ENCODE measurements around the gene BSPH1. TPM values are rescaled to one million over a fixed set of nuclear protein-coding genes. Genes with fewer than 3 reads are reported as not detected.
"Not testable (repeated sequence)": the region's sequence is repeated elsewhere in the genome, so short reads cannot be mapped to it uniquely, and the experiment has no call there.

Gene BSPH1
- total and polyA plus RNA-seq, 5 donors, result not detected

DNA sequence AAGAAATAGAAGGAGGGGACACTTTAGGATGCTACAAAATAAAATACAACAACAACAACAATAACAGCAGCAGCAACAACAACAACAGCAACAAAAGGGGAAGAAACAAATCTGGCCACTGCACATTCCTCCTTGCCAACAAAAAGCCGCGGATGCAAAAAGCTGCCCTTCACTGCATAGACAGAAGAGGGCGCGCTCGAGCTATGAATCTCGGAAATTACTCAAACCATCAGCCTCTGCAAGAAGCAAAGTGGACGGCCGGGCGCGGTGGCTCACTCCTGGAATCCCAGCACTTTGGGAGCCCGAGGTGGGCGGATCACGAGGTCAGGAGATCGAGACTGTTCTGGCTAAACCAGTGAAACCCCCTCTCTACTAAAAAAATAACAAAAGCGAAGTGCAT is 71.9 kb downstream of the BSPH1 start:
- H3K27ac ChIP-seq (ENCODE audit: low read length); H3K9me3 ChIP-seq (ENCODE audit: control insufficient read depth, low read length); H3K27me3 ChIP-seq (ENCODE audit: control insufficient read depth, insufficient read depth); ATAC-seq; H3K4me1 ChIP-seq (ENCODE audit: control insufficient read depth, insufficient read depth, low read length); H3K4me3 ChIP-seq (ENCODE audit: low read length); intact Hi-C loops (cut with DNase I); DNase-seq: not testable (repeated sequence)
- under 1% methylated on average over 10 of the region's 15 CpGs for WGBS

Other genes with a start within 250 kb of the BSPH1 start
- 100 to 1,000 TPM; 191 to 248 (median 237) TPM for gene NOP53, start 246.6 kb downstream of the BSPH1 start, total RNA-seq
- gene NOP53, start 246.6 kb downstream of the BSPH1 start, polyA plus RNA-seq, result 322 TPM
- 1,000 to 10,000 TPM in 2 of 4 donors, 100 to 1,000 TPM in 2; 857 to 1,126 (median 1,037) TPM for gene SELENOW, start 213.5 kb downstream of the BSPH1 start, total RNA-seq
- 1,795 TPM for gene SELENOW, start 213.5 kb downstream of the BSPH1 start, polyA plus RNA-seq
- not detected for gene TPRX1, start 187.6 kb downstream of the BSPH1 start, total RNA-seq
- not detected for gene TPRX1, start 187.6 kb downstream of the BSPH1 start, polyA plus RNA-seq
- gene CRX, start 170.2 kb downstream of the BSPH1 start, total RNA-seq, result not detected
- not detected for gene CRX, start 170.2 kb downstream of the BSPH1 start, polyA plus RNA-seq
- not detected for gene TPRX2, start 132.9 kb downstream of the BSPH1 start, total RNA-seq
- gene TPRX2, start 132.9 kb downstream of the BSPH1 start, polyA plus RNA-seq, result not detected
- not detected for gene SULT2A1, start 105.9 kb downstream of the BSPH1 start, total RNA-seq
- not detected for gene SULT2A1, start 105.9 kb downstream of the BSPH1 start, polyA plus RNA-seq
- gene ELSPBP1, start 2.5 kb upstream of the BSPH1 start, total RNA-seq, result not detected
- gene ELSPBP1, start 2.5 kb upstream of the BSPH1 start, polyA plus RNA-seq, result not detected
- not detected for gene CABP5, start 51.9 kb upstream of the BSPH1 start, total RNA-seq
- not detected for gene CABP5, start 51.9 kb upstream of the BSPH1 start, polyA plus RNA-seq
- 10 to 100 TPM; 24.7 to 39.6 (median 29.3) TPM for gene PLA2G4C, start 118.6 kb upstream of the BSPH1 start, total RNA-seq
- 30.1 TPM for gene PLA2G4C, start 118.6 kb upstream of the BSPH1 start, polyA plus RNA-seq
- 1 to 10 TPM; 3.8 to 8.4 (median 5.5) TPM for gene LIG1, start 178.2 kb upstream of the BSPH1 start, total RNA-seq
- gene LIG1, start 178.2 kb upstream of the BSPH1 start, polyA plus RNA-seq, result 4.2 TPM
- 1 to 10 TPM; 5.4 to 6.9 (median 6.5) TPM for gene ZSWIM9, start 178.5 kb upstream of the BSPH1 start, total RNA-seq
- 5.7 TPM for gene ZSWIM9, start 178.5 kb upstream of the BSPH1 start, polyA plus RNA-seq